Stimulated activated CD4-positive, alpha-beta T cell treated with anti-CD3 and anti-CD28 coated beads, Interleukin-15, amount 100 ng/mL, for 1 hour (primary cell): ENCODE measurements around the gene FNDC3B.

Source experiments
- DNase-seq, 2 donors: peaks; one replicate each; pipeline ENCODE4 v3.0.0-alpha.2; 2020; ENCODE audit warnings: low read depth in 1 of 2, low spot score in 1 of 2

The FNDC3B gene

GRCh38 chr3:172438186-172438585 is 398.8 kb downstream of the FNDC3B start:
- DNase-seq: no peak

GRCh38 chr3:172441581-172441980 is 402.2 kb downstream of the FNDC3B start:
- no peak for DNase-seq

- no peak for DNase-seq
Measured at GRCh38 chr3:172442606-172443005, 403.2 kb downstream of the FNDC3B start.

GRCh38 chr3:172444821-172445220 is 405.4 kb downstream of the FNDC3B start:
- no peak for DNase-seq

- DNase-seq: no peak
Measured at GRCh38 chr3:172446198-172446597, 406.8 kb downstream of the FNDC3B start.

GRCh38 chr3:172447611-172448579 is 408.5 kb downstream of the FNDC3B start, which contains the start of gene GHSR:
Gene GHSR (minus strand): TSS chr3:172448456. CDS start chr3:172448413, 43 bp downstream.
- DNase-seq: no peak

- no peak for DNase-seq
Measured at GRCh38 chr3:172448661-172449465, 409.5 kb downstream of the FNDC3B start.

- DNase-seq: no peak
Measured at GRCh38 chr3:172449466-172450149, 410.2 kb downstream of the FNDC3B start.
